ENCODE results near the gene PHEX. TPM values are rescaled to one million over a fixed set of nuclear protein-coding genes. Genes with fewer than 3 reads are reported as not detected.

Gene PHEX
- total and polyA plus RNA-seq, 8 donors: 0.04 to 0.09 (median 0.07) TPM; not detected in 3

DNA sequence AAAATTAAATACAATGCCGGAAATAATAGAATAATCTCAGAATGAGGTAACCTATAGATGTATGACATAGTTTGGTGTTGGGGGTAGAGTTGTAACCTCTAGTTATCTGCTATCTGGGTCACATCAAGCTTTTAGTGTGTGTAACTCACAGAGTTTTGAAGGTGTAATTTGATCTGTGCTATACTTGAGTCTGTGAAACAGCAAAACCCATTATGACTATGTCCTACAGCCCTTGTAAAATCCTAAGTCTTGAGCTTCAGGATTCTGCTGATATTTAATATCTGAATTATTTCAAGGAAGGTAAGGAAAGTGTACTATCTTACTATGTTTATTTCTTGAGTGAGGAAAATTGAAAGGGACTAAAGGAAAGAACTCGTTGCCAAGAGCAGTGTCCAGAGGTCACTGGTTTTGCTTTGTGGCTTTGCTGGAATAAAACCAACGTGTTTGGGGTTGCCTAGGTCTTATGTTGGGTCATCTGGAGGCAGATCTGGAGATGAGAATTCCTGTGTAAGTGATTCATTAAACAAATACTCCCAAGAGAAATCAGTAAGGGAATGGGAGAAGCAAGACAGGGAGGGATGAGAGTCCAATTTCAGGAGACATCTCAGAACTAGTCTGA lies 132.8 kb downstream of the PHEX start:
- TF ChIP-seq, protein P1, sequence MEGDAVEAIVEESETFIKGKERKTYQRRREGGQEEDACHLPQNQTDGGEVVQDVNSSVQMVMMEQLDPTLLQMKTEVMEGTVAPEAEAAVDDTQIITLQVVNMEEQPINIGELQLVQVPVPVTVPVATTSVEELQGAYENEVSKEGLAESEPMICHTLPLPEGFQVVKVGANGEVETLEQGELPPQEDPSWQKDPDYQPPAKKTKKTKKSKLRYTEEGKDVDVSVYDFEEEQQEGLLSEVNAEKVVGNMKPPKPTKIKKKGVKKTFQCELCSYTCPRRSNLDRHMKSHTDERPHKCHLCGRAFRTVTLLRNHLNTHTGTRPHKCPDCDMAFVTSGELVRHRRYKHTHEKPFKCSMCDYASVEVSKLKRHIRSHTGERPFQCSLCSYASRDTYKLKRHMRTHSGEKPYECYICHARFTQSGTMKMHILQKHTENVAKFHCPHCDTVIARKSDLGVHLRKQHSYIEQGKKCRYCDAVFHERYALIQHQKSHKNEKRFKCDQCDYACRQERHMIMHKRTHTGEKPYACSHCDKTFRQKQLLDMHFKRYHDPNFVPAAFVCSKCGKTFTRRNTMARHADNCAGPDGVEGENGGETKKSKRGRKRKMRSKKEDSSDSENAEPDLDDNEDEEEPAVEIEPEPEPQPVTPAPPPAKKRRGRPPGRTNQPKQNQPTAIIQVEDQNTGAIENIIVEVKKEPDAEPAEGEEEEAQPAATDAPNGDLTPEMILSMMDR (IDR thresholded peaks at IDR 0.05): no peak
- Histone ChIP-seq H3K27ac (no peak overlapping the region), H3K4me1 (no peaks in the 10 kb centered on the region), H3K27me3 (peaks cover 0 to 4% (median 0%) of the 10 kb centered on the region in 4 donors), H3K9me3 (no peaks in the 10 kb centered on the region), H3K4me3 (no peak overlapping the region), H3K36me3 (no peaks in the 10 kb centered on the region)
- 58 to 62% methylated on average over 3 of the region's 3 CpGs for WGBS, 2 donors
- no peak for FAIRE-seq
- ATAC-seq: no peak
- intact Hi-C loops (cut with DNase I): no loop called here
- no peak for DNase-seq

DNA sequence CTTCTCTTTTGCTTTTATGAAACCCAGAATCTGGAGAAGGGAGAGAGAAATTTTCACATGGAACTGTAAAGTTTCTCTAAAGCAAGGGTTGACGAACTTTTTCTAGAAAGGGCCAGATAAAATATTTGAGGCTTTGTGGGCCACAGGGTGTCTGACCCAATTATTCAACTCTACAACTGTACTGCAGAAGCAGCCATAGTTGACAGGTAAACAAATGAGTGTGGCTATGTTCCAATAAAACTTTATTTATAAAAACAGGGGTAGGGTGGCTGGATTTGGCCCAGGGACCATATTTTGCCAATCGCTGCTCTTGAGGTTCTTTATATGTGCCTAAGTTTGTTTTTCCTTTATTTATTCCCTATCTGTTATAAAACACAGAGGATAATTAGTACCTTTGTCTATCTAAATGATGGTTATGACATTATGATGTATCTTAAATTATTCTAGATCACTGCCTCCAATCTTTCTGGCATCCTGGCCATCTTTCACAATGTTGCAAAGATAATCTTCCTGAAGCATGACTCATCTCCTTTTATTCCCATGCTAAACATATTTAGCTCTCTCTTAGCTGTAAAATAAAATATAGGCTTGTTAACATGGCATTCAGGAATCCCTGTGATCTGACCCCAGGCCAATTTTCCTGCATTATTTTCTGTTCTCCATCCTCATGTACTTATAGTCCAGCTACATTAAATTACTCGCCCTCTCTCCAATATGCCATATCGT lies 133.8 kb downstream of the PHEX start:
- TF ChIP-seq, protein P1 (IDR thresholded peaks at IDR 0.05): no peak
- Histone ChIP-seq H3K27me3 (peaks cover 0 to 4% (median 0%) of the 10 kb centered on the region in 4 donors), H3K9me3 (no peaks in the 10 kb centered on the region), H3K4me1 (no peaks in the 10 kb centered on the region), H3K36me3 (no peaks in the 10 kb centered on the region), H3K27ac (no peak overlapping the region), H3K4me3 (no peak overlapping the region)
- ATAC-seq: no peak
- no peak for DNase-seq
- intact Hi-C loops (cut with DNase I): no loop called here
- FAIRE-seq: peak; percentile 26
- 68 to 82% methylated on average over 4 of the region's 4 CpGs for WGBS, 2 donors

DNA sequence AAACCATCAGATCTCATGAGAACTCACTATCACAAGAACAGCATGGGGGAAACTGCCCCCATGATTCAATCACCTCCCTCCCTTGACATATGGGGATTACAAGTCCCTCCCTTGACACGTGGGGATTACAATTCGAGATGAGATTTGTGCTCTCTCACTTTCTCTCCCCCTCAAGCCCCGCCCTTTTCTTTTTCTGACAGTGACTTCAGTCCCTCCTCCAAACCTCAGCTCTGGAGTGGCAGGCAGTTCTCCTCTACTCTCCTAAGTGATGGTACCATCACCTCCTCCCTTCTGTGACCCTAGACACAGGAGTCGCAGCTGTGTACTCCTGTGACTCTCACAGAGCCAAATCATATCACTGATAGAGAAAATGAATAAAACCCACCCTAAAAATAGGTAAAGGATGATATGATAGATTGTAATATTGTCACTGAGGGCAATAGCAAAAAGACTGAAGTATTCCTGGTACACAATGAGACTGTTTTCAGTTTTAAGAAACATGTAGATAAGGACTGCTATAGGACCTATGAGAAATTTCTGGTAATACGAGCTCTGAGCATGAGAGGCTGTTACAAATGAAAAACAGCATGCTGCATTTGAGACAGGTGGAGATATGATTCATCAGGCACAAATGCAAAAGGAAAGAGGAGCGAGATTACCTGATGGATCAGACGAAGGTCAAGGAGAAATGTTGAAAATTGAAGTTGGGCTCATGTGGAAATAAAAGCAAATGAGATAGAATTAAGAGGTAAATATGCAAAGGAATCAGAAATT lies 139.3 kb downstream of the PHEX start:
- H3K36me3 ChIP-seq: no peaks in the 10 kb centered on the region
- peaks cover 0 to 4% (median 0%) of the 10 kb centered on the region in 4 donors for H3K27me3 ChIP-seq
- DNase-seq (no peak), FAIRE-seq (no peak), ATAC-seq (no peak)
- H3K4me1 ChIP-seq: no peaks in the 10 kb centered on the region
- TF ChIP-seq, protein P1 (IDR thresholded peaks at IDR 0.05): no peak
- H3K27ac ChIP-seq: no peak overlapping the region
- H3K9me3 ChIP-seq: no peaks in the 10 kb centered on the region
- WGBS, 2 donors: 47 to 48% methylated on average over 7 of the region's 7 CpGs
- intact Hi-C loops (cut with DNase I): no loop called here
- H3K4me3 ChIP-seq: no peak overlapping the region

DNA sequence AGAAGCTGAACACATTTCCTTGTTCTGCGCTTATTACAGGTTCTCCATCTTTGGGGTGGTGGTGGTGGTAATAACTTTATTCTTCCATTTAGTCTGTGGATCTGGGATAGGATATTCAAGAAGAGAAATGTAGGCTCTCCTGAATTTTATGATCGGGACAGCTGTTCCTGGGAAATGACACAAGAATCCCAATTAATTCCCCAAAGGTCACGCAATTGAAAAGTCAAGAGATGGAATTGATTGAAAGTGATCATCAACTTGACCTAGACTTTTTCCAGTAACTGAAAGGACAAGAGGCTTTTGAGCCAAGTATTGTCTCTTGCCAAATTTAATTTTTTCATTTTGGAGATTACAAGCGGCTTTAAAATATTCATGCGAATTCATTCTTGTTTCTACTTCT lies 141.8 kb downstream of the PHEX start:
- no peaks in the 10 kb centered on the region for H3K4me1 ChIP-seq
- H3K27ac ChIP-seq: no peak overlapping the region
- TF ChIP-seq, protein P1 (IDR thresholded peaks at IDR 0.05): no peak
- 86 to 88% methylated on average over 5 of the region's 5 CpGs for WGBS, 2 donors
- H3K9me3 ChIP-seq: no peaks in the 10 kb centered on the region
- no peaks in the 10 kb centered on the region for H3K36me3 ChIP-seq
- ATAC-seq (no peak), FAIRE-seq (no peak), DNase-seq (no peak)
- H3K27me3 ChIP-seq: peaks cover 0 to 4% (median 0%) of the 10 kb centered on the region in 4 donors
- intact Hi-C loops (cut with DNase I): no loop called here
- H3K4me3 ChIP-seq: no peak overlapping the region
